GM23338 (cell line): ENCODE measurements around the gene RALGPS1. TPM values are rescaled to one million over a fixed set of nuclear protein-coding genes. Genes with fewer than 3 reads are reported as not detected.

Source experiments
- ATAC-seq: fragments of 200-7000 bp; cut with Tn5 transposase; 3 replicates; pipeline ENCODE4 v1.9.1; 2020
- DNase-seq: peaks from one replicate; pipeline ENCODE4 v3.0.0-alpha.2; 2015; ENCODE audit warnings: low spot score
- H2AFZ ChIP-seq: fragments of 200-600 bp; sonication (generic); 2 replicates; pipeline ENCODE4 v1.8.0; 2016; ENCODE audit warnings: antibody characterized with exemption, mild to moderate bottlenecking, moderate library complexity
- H3F3A ChIP-seq: fragments of 200-600 bp; sonication (generic); replicated peaks from 2 replicates; pipeline ENCODE4 v1.8.0; 2017; ENCODE audit warnings: antibody characterized with exemption, mixed run types, low read depth
- H3K27ac ChIP-seq: fragments of 200-600 bp; sonication (generic); 2 replicates; pipeline ENCODE4 v1.6.1; 2016; ENCODE audit warnings: low read depth
- H3K27me3 ChIP-seq: fragments of 200-600 bp; sonication (generic); 2 replicates; pipeline ENCODE4 v1.8.0; 2016; ENCODE audit warnings: mild to moderate bottlenecking, mixed run types, moderate library complexity; ENCODE audit not compliant: insufficient read depth
- H3K36me3 ChIP-seq: fragments of 200-600 bp; sonication (generic); 2 replicates; pipeline ENCODE4 v1.8.0; 2016; ENCODE audit warnings: mild to moderate bottlenecking; ENCODE audit not compliant: insufficient read depth
- H3K4me1 ChIP-seq: fragments of 200-600 bp; sonication (generic); 2 replicates; pipeline ENCODE4 v1.8.0; 2016; ENCODE audit warnings: mild to moderate bottlenecking, moderate library complexity; ENCODE audit not compliant: insufficient read depth
- H3K4me2 ChIP-seq: fragments of 200-600 bp; sonication (generic); 2 replicates; pipeline ENCODE4 v1.7.1; 2017; ENCODE audit warnings: mixed run types
- H3K4me3 ChIP-seq: fragments of 200-600 bp; sonication (generic); 2 replicates; pipeline ENCODE4 v1.6.1; 2016; ENCODE audit warnings: mixed run types
- H3K79me2 ChIP-seq: fragments of 200-600 bp; sonication (generic); replicated peaks from 2 replicates; pipeline ENCODE4 v1.8.0; 2017; ENCODE audit warnings: mild to moderate bottlenecking; ENCODE audit not compliant: insufficient read depth
- H3K9me2 ChIP-seq: fragments of 200-600 bp; sonication (generic); 2 replicates; pipeline ENCODE4 v1.8.0; 2017; ENCODE audit not compliant: insufficient read depth
- H4K20me1 ChIP-seq: fragments of 200-600 bp; sonication (generic); replicated peaks from 2 replicates; pipeline ENCODE4 v1.8.0; 2017; ENCODE audit warnings: mild to moderate bottlenecking; ENCODE audit not compliant: insufficient read depth
- H3K27ac Mint-ChIP-seq: 2 replicates; pipeline ENCODE4 v1.8.0; 2020; ENCODE audit warnings: inconsistent platforms, mild to moderate bottlenecking, moderate library complexity, mixed read lengths
- H3K27me3 Mint-ChIP-seq: 3 replicates; pipeline ENCODE4 v1.8.0; 2022; ENCODE audit warnings: low read depth, mild to moderate bottlenecking, moderate library complexity, mixed read lengths, inconsistent platforms; ENCODE audit not compliant: insufficient read depth, poor library complexity
- H3K36me3 Mint-ChIP-seq: 3 replicates; pipeline ENCODE4 v1.8.0; 2021; ENCODE audit warnings: low read depth, mild to moderate bottlenecking, inconsistent platforms, moderate library complexity, mixed read lengths
- H3K4me1 Mint-ChIP-seq: 3 replicates; pipeline ENCODE4 v1.8.0; 2020; ENCODE audit warnings: mild to moderate bottlenecking, inconsistent platforms, mixed read lengths
- H3K4me3 Mint-ChIP-seq: 3 replicates; pipeline ENCODE4 v1.8.0; 2021; ENCODE audit warnings: moderate library complexity, mild to moderate bottlenecking, inconsistent platforms, mixed read lengths
- H3K9me3 Mint-ChIP-seq: 3 replicates; pipeline ENCODE4 v1.8.0; 2020; ENCODE audit warnings: moderate library complexity, mild to moderate bottlenecking, inconsistent platforms, mixed read lengths
- EZH2phosphoT487 ChIP-seq: fragments of 200-600 bp; sonication (generic); IDR thresholded peaks from one replicate; pipeline ENCODE4 v1.8.1; 2018; ENCODE audit warnings: antibody characterized with exemption; ENCODE audit not compliant: unreplicated experiment
- POLR2AphosphoS5 ChIP-seq: IDR thresholded peaks from 2 replicates; pipeline ENCODE4 v1.6.1; 2016; ENCODE audit warnings: antibody characterized with exemption, low read depth
- polyA plus RNA-seq: library from polyadenylated mRNA; unstranded; fragments of >200 nt; fragmentation: Nextera tagmentation; extraction: Ambion mirVana; gene quantifications from 2 replicates; pipeline ENCODE4 v1.2.1, GENCODE V29; 2016
- total RNA-seq: library from RNA; depleted of rRNA; stranded (reverse); fragments of >200 nt; shearing (Covaris generic); gene quantifications from 2 replicates; pipeline ENCODE4 v1.2.3, GENCODE V29; 2014
- TF ChIP-seq, protein P1 (sequence below): fragments of 250-450 bp; sonication (Bioruptor Pico); IDR thresholded peaks from 2 replicates; pipeline ENCODE4 v1.5.0; 2020; ENCODE audit warnings: mild to moderate bottlenecking, moderate library complexity
- TF ChIP-seq, protein P2 (sequence below): IDR thresholded peaks from one replicate; pipeline ENCODE4 v1.6.1; 2018; ENCODE audit warnings: antibody characterized with exemption; ENCODE audit not compliant: unreplicated experiment
- TF ChIP-seq, protein P3 (sequence below): IDR thresholded peaks from 2 replicates; pipeline ENCODE4 v1.6.1; 2016; ENCODE audit warnings: antibody characterized with exemption

RALGPS1 gene
- total and polyA plus RNA-seq, 2 experiments from 2014 or later = 18.2 to 57.1 TPM

DNA sequence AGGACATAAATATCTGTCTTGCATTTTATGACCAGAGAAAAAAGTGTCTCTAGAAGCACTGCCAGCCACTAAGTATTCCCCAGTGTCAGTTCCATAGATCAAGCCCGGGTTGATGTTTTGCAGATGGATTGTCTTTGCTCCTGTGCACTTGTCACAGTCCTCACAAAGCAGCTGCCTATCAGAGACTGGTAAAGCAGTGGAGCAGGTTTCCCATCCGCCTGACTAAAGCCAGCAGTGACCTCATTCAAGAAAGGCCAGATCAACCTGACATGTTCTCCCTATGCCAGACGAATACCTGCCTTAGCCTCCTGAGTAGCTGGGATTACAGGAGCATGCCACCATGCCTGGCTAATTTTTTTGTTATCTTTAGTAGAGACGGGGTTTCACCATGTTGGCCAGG, 323.2 kb downstream of the RALGPS1 start:
- Histone ChIP-seq H3K27ac (no peak overlapping the region), H4K20me1 (no peaks in the 10 kb centered on the region), H3K9me2 (no peaks in the 10 kb centered on the region), H3K36me3 (no peaks in the 10 kb centered on the region), H3K4me2 (no peak overlapping the region), H3F3A (no peaks in the 10 kb centered on the region), H3K4me3 (no peak overlapping the region), H3K4me1 (peaks cover 24% of the 10 kb centered on the region), H2AFZ (no peak overlapping the region), H3K27me3 (no peaks in the 10 kb centered on the region), H3K79me2 (no peaks in the 10 kb centered on the region)
- peaks cover 2% of the 10 kb centered on the region for H3K27me3 Mint-ChIP-seq
- no peaks in the 10 kb centered on the region for H3K9me3 Mint-ChIP-seq
- ATAC-seq (no peak), DNase-seq (no peak)
- no peak for TF ChIP-seq EZH2phosphoT487
- no peak for TF ChIP-seq POLR2AphosphoS5
- TF ChIP-seq, protein P1, sequence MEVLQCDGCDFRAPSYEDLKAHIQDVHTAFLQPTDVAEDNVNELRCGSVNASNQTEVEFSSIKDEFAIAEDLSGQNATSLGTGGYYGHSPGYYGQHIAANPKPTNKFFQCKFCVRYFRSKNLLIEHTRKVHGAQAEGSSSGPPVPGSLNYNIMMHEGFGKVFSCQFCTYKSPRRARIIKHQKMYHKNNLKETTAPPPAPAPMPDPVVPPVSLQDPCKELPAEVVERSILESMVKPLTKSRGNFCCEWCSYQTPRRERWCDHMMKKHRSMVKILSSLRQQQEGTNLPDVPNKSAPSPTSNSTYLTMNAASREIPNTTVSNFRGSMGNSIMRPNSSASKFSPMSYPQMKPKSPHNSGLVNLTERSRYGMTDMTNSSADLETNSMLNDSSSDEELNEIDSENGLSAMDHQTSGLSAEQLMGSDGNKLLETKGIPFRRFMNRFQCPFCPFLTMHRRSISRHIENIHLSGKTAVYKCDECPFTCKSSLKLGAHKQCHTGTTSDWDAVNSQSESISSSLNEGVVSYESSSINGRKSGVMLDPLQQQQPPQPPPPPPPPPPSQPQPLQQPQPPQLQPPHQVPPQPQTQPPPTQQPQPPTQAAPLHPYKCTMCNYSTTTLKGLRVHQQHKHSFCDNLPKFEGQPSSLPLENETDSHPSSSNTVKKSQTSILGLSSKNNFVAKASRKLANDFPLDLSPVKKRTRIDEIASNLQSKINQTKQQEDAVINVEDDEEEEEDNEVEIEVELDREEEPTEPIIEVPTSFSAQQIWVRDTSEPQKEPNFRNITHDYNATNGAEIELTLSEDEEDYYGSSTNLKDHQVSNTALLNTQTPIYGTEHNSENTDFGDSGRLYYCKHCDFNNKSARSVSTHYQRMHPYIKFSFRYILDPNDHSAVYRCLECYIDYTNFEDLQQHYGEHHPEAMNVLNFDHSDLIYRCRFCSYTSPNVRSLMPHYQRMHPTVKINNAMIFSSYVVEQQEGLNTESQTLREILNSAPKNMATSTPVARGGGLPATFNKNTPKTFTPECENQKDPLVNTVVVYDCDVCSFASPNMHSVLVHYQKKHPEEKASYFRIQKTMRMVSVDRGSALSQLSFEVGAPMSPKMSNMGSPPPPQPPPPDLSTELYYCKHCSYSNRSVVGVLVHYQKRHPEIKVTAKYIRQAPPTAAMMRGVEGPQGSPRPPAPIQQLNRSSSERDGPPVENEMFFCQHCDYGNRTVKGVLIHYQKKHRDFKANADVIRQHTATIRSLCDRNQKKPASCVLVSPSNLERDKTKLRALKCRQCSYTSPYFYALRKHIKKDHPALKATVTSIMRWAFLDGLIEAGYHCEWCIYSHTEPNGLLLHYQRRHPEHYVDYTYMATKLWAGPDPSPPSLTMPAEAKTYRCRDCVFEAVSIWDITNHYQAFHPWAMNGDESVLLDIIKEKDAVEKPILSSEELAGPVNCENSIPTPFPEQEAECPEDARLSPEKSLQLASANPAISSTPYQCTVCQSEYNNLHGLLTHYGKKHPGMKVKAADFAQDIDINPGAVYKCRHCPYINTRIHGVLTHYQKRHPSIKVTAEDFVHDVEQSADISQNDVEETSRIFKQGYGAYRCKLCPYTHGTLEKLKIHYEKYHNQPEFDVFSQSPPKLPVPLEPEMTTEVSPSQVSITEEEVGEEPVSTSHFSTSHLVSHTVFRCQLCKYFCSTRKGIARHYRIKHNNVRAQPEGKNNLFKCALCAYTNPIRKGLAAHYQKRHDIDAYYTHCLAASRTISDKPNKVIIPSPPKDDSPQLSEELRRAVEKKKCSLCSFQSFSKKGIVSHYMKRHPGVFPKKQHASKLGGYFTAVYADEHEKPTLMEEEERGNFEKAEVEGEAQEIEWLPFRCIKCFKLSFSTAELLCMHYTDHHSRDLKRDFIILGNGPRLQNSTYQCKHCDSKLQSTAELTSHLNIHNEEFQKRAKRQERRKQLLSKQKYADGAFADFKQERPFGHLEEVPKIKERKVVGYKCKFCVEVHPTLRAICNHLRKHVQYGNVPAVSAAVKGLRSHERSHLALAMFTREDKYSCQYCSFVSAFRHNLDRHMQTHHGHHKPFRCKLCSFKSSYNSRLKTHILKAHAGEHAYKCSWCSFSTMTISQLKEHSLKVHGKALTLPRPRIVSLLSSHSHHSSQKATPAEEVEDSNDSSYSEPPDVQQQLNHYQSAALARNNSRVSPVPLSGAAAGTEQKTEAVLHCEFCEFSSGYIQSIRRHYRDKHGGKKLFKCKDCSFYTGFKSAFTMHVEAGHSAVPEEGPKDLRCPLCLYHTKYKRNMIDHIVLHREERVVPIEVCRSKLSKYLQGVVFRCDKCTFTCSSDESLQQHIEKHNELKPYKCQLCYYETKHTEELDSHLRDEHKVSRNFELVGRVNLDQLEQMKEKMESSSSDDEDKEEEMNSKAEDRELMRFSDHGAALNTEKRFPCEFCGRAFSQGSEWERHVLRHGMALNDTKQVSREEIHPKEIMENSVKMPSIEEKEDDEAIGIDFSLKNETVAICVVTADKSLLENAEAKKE = no peak
- TF ChIP-seq, protein P2, sequence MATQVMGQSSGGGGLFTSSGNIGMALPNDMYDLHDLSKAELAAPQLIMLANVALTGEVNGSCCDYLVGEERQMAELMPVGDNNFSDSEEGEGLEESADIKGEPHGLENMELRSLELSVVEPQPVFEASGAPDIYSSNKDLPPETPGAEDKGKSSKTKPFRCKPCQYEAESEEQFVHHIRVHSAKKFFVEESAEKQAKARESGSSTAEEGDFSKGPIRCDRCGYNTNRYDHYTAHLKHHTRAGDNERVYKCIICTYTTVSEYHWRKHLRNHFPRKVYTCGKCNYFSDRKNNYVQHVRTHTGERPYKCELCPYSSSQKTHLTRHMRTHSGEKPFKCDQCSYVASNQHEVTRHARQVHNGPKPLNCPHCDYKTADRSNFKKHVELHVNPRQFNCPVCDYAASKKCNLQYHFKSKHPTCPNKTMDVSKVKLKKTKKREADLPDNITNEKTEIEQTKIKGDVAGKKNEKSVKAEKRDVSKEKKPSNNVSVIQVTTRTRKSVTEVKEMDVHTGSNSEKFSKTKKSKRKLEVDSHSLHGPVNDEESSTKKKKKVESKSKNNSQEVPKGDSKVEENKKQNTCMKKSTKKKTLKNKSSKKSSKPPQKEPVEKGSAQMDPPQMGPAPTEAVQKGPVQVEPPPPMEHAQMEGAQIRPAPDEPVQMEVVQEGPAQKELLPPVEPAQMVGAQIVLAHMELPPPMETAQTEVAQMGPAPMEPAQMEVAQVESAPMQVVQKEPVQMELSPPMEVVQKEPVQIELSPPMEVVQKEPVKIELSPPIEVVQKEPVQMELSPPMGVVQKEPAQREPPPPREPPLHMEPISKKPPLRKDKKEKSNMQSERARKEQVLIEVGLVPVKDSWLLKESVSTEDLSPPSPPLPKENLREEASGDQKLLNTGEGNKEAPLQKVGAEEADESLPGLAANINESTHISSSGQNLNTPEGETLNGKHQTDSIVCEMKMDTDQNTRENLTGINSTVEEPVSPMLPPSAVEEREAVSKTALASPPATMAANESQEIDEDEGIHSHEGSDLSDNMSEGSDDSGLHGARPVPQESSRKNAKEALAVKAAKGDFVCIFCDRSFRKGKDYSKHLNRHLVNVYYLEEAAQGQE = no peak
- TF ChIP-seq, protein P3, sequence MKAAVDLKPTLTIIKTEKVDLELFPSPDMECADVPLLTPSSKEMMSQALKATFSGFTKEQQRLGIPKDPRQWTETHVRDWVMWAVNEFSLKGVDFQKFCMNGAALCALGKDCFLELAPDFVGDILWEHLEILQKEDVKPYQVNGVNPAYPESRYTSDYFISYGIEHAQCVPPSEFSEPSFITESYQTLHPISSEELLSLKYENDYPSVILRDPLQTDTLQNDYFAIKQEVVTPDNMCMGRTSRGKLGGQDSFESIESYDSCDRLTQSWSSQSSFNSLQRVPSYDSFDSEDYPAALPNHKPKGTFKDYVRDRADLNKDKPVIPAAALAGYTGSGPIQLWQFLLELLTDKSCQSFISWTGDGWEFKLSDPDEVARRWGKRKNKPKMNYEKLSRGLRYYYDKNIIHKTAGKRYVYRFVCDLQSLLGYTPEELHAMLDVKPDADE = no peak
- H3K4me3 Mint-ChIP-seq = no peak overlapping the region
- H3K27ac Mint-ChIP-seq = no peak overlapping the region
- H3K36me3 Mint-ChIP-seq = peaks cover 4% of the 10 kb centered on the region; the same call in 2 of the 3 replicates
- H3K4me1 Mint-ChIP-seq = peaks cover 26% of the 10 kb centered on the region
